DMS 273 (cell line): ENCODE data around the gene GLYATL3.

ENCODE experiments used
- DNase-seq: peaks from one replicate; lab custom pipeline; 2025; ENCODE audit not compliant: unreplicated experiment; lab: John Stamatoyannopoulos, UW

Gene GLYATL3

DNA sequence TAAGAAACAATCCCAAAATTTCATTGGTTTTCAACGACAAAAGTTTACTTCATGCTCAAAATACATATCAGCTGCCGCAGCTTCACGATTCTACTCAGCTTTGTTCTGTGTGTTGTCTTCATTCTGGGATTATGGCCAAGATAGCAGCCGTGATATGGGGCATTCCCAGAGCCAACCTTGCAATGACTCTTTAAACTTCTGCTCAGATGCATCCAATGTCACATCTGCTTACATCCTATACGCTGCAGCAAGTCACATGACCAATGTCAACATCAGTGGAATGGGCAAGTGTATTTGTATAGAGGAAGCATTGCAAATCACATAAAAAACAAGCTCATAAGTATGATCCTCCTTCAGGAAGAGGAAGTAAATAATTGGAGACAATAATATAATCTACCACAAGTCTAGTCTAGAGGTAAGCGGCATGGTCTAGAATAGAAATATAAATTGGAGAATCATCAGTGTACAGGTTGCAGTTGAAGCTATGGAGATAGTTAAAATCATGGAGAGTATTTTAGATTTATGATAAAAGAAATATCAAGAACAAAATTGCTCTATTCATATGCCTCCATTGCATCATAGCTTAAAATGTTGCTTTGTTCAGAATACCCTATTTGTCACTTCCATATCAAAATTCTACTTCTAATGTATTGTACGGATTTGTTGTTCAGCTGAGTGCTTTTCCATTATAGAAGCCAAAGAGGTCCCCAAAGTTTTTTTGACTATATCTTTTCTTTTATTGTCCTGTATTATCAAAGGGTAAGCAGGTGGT lies 43.5 kb downstream of the GLYATL3 start:
- peak; percentile 33 for DNase-seq

DNA sequence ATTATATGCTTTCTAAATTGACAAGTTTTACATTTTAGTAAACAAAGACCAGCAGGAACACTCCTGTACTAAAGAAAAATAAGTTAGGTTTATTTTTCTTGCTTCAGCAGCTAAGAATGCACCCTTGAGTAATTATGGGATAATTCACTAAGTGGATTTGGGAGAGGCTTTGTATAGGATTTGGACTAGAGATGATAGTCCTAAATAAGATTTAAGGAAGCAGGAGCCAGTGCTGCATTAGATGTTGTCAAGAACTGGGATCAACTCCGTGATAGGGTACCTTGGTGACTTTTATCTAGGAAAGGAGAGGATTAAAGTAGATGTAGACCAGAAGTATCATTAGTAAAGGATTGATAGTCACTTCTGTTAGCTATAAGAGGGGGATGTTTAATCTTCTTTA lies 46.6 kb downstream of the GLYATL3 start:
- DNase-seq = no peak

DNA sequence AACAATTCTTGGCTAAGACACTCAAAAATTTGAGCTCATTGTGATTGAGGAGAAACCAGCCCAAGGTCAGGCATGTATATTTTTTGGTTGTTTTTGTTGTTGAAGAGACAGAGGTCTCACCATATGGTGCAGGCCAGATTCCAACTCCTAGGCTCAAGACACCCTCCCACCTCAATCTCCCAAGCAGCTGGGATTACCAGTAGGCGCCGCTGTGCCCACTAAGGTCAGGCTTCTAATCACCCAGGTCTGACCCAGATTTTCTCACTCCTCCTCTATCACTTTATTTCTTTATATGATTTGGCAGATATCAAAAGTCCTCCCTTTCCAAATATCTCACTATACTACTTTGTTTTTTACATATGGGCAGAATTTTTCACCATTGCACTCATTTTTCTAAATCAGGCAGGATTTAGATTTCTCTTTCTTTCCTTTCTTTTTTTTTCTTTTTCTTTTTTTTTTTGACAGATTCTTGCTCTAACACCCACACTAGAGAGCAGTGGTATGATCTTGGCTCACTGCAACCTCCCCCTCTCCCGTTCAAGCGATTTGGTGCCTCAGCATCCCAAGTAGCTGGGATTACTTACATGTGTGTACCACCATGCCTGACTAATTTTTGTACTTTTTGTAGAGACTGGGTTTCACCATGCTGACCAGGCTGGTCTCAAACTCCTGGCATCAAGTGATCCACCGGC lies 49.0 kb downstream of the GLYATL3 start:
- DNase-seq = peak; percentile 90

DNA sequence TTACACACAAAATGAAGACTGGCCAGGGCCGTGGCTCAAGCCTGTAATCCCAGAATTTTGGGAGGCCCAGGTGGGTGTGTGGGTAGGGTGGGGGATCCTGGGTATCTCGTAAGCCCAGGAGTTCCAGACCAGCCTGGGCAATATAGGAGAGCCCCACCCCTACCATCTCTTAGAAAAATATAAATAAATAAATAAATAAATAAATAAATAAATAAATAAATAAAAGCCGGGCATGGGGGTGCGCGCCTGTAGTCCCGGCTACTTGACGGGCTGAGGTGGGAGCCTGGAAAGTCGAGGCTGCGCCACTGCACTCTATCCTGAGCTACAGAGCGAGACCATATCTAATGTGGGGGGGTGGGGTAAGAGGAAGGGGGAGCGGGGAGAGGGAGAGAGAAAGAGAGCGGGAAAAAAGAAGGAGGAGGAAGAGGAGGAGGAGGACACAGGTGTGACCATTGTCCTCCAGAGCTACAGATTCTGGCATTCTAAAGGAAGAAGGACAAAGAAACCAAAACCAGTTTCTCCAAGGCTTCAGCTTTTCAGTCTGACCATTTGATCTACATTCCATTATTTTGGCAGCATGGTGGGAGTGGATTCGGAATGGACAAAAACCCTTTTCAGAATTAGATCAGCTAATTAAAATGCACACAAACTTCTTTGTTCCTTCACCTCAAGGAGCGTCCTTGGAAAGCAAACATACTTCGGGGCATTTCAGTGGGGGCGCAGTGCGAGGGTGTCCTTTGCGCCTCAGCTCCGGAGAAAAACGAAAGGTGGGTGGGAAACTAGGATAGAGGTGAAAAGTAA lies 50.2 kb downstream of the GLYATL3 start:
- no peak for DNase-seq

DNA sequence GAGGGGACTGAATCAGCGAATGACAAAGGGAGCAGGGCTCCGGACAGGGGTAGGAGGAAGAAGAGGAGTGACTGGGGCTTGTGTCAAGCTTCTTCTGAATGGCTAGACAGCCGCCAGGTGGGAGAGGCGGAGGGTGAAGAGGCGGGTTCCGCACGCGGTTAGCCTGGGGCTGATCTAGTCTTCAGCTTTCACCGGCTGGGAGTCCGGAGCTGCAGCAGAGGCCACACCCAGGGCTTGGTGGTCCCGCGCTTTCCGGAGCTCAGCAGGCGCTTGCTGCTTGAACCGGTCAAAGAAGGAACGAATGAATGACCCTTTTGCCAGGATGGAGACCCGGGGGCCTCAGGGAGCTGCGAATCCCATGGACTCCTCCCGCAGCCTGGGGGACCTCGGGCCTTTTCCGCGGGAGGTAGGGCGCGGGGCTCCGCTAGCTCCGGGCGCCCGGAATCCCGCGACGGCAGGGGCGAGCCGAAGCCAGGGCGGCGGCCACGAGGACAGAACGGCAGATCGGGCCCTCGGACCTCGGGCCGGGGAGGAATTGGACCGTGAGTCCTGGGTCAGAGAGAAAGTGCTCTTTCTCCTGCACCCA lies 50.9 kb downstream of the GLYATL3 start, which contains the start of gene C6orf141:
TSS of gene C6orf141 (plus strand) at position 177 of the 586 bp plus-strand sequence. CDS start at position 302, 125 bp downstream.
- DNase-seq = peak; percentile 66

DNA sequence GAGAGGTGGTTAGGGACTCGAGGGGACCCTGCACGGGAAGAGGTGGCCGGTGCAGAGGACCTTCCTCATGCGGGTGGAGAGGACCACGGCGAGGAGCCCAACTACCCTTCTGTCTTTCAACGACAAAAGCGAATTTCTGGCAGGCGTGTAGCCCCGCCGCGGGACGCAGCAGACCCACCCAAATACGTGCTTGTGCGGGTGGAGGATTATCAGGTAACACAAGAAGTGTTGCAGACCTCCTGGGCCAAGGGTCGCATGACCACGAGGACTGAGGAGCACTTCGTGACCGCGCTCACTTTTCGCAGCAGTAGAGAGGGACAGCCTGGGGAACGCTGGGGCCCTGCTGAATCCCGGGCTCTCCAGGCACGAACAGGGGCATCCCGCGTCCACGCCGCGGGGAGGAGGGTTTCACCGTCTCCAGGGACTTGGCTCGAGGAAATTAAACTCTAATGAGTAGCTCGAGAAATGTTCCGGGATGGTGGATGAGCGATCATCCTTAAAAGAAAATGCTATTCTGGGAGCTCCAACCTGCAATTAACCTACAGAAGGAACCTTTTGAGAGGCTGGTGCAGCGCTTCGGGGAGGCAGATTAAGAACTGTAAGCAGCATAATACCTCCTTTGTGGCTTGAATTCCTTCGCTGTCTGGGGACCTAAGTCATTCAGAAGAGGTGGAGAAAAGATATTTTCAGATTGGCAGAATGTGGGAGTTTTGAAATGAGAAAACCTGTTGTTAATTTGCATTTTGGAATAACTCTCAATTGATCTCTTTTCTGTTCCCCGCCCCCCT lies 51.5 kb downstream of the GLYATL3 start:
- DNase-seq = peak; percentile 46

DNA sequence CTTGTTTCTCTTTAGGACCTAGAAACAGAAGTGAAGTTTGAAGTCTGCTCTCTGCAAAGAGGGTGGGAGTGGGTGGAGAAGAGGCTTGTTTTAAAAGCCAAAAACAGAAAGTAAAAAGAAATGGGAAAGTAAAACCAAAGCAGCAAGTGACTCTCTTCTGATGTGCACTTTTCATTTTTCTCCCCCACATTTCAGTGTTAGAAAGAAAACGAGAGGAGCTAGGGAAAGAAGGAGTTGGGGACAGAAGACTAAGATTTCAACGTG lies 52.1 kb downstream of the GLYATL3 start:
- DNase-seq = peak; percentile 29

DNA sequence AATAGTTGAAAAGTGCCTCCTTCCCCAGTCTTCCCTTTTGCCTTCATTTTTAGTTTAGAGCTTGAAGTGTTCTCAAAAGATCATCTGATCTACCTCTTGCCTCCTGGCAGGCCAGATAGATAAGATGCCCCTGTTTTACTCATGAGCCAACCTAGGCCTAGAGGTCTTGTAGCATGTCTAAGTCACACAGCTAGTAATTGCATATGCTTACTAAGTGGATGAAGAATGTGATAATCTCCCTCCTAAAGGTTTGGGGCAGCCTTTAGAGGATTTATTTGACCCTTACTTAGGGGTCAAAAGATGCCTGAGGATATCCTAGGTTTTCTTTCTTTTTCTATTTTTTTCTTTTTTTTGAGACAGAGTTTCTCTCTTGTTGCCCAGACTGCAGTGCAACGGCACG lies 52.9 kb downstream of the GLYATL3 start:
- no peak for DNase-seq

DNA sequence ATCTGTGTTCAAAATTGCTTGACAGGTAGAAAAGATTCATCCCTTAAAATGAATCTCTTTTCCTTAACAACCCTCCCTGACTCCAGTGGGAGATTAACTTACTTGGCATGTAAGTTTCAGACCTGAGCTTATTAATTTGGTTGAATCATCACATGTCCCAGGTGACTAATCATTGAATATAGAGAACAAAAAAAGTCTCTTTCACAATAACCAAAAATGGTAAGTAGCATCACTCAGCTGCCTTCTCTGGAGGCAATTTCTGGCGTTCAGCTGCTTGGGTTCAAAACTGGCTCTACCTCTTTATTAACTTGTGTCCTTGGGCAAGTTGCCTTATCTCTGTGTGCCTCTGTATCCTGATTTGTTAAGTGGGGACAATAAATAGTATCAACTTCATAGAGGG lies 53.7 kb downstream of the GLYATL3 start:
- DNase-seq = no peak

DNA sequence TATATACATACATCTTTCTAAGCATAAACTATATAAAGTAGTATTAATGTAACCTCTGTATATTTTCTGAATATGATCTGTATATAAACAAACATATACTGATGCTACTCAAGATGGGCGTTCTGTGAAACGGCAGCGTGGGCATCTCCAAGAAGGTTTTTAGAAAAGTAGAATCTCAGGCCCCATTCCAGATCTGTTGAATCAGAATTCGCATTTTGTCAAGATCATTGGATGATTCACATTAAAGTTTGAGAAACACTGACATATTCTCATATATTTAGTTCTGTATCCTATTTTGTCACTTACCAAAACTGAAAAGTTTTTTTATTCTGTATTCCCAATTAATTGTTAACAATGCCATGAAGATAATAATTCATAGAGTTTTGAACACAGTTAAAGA lies 56.2 kb downstream of the GLYATL3 start:
- no peak for DNase-seq

DNA sequence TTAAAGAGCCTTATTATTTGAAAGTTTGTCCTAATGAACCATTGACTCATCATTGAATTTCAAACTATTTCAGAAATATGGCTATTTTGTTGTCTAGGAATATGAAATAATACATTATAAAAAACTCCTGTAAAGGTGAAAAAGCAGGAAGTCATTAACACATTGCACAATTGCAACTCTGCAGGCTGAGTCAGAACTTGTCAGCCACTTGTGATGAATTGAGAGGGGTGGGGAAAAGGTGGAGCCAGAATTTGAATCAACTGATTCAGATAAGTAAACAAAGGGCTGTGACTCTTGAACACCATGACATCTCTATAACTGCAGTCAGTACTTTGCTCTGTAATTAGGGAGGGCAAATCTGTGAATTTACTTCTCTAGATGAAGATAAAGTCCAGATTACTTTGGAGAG lies 56.7 kb downstream of the GLYATL3 start:
- DNase-seq = peak; percentile 42

DNA sequence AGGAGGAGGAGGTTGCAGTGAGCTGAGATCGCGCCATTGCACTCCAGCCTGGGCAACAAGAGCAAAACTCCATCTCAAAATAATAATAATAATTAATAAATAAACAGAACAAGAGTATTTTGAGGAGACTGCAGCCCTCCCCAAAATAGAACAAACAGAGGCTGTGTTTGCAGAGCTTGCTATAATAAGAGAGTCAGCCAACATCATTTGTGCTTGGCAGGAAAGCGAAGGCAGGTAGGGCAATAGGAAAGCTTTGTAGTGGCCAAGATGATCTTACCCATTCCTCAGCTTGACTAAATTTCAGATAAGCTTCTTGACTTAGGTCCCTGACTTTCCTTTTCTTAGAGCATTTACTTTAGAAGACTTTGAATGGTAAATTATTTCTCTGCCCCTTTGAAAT lies 57.5 kb downstream of the GLYATL3 start:
- DNase-seq = no peak

DNA sequence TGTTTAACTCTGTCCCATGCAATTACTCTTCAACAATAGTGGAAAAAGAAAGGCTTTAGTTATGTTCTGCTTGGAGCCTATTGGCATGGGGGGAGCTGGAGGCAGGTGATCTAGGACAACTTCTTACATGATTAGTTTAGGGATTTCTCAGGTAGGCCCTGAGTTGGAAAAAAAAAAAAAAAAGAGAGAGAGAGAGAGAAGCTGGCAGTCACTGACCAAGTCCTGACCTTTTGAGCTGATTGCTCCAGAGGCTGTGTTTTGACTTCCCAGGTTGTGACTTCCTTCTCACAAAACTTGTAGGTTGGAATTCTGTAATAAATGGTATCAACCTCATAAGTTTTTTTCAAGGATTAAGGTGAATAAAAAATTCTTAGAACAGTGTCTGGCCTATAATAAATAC lies 58.5 kb downstream of the GLYATL3 start:
- no peak for DNase-seq

DNA sequence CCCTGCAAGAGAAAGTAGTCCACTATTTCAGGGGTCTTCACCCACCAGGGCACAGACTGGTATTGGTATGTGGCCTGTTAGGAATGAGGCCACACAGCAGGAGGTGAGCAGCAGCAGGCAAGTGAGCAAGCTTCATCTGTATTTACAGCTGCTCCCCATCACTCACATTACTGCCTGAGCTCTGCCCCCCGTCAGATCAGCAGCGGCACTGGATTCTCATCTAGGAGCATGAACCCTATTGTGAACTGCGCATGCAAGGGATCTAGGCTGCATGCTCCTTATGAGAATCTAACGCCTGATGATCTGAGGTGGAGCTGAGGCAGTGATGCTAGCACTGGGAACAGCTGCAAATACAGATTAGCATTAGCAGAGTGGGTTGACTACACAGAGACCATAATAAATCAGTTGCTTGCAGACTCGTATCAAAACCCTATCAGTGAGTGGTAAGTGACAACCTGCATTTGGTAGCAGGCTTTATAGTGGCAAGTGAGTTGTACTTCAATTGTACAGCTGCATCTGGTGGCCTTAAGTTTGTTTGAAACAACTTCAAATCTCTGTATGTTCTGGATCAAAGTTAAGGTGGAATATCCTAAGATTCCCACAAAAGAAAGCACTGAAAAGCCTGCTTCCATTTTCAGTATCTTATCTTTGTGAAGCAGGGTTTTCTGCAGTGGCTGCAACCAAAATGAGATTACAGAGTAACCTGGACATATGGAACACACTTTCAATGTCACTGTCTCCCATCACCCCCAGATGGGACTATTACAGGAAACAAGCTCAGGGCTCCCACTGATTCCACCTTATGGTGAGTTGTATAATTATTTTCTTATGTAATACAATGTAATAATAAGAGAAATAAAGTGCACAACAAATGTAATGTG lies 63.5 kb downstream of the GLYATL3 start:
- peak; percentile 38 for DNase-seq

DNA sequence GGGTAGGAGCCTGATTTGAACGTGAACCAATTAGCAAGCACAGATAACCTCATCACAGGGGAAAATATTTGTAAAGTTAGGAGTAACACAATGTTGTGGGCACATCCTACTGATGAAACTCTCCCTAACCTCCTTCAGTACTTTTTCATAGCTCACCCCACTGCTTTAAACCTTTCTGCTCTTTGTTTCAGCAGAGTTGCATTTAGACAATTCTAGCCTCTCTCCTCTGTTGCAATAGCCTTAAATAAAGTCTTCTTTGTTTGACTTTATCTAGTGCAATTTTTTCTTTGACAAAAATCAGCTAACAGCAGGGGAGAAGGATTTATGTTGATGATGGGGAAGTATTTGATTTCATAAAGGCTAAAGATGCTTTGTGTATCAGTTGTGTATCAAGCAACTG lies 64.8 kb downstream of the GLYATL3 start:
- no peak for DNase-seq

DNA sequence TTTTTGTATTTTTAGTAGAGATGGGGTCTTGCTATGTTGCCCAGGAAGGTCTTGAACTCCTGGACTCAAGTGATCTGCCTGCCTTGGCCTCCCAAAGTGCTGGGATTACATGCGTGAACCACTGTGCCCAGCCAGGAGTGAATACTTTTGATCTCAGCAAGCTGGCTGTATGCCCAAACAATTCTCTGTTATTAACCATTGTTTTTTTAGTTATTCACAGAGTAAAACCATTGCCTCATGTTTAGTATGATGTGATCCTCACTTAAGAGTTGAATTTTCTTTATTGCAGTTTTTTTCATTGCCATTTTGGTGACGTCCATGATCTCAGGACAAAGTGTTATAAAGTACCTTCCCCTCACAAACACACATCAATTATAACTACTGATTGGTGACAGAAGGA lies 65.5 kb downstream of the GLYATL3 start:
- DNase-seq = no peak

DNA sequence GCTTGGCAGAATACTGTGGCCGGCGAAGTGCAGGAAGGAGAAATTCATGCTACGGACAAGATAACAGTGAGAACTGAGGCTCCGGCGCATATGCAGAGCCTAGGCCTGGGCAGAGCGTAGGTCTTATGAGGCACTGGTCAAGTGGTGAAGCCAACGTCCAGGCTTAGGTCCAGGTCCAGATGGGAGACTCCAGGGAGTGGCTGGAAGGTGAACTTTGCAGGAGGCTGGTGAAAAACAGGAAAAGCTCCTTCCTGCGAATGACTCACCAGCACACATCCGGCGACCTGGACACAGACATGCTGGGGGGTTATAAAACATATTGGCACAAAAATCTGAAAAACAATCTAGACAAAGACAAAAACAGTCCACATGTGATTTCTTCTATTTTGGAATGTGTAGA lies 66.1 kb downstream of the GLYATL3 start:
- no peak for DNase-seq

DNA sequence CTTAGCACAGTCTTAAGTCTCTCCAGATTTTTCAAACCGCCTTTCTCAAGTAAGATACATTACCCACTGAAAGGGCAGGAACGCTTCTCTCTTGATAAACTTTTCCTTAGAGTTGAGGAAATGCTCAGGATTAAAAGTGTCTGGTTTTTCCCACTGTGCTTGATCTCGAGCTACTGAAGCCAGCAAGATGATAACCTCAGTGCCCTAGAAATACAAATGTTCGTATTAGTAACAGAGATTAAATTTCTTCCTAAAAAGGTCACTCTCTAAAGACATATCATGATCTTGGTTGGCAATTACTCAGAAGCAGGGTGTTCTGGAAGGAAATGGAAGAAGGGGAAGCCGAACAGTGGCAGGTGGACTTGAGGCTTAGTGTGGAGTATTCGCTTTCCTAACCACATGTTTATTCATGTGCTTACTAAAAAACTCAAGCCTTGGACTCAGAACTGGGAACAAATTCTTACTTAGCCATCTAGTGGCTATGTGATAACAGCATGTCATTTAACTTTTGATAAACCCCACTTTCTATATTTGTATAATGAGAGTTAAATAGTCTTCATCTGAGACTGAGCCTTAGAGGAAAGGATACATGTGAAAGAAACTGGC lies 70.9 kb downstream of the GLYATL3 start:
- DNase-seq = peak; percentile 64

DNA sequence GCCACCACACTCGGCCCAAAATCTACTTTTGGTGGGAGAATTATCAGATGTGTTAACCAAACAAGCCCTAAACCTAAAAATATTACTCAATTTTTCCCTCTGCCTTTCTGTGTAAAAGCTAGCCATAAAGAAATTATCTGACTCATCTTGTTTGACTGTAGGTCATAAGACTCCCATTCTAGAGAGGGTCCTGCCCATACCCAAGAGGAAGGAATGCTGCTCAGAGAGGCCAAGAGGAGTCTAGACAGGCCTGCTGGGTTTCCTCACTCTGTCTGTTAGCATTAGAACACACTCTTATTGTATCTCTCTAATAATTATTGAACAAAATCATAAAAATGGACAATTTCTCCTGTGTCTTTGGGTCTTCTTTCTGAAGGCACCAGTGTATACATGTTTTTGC lies 76.9 kb downstream of the GLYATL3 start:
- no peak for DNase-seq
